ENCODE measurements around the gene KIF2C. TPM values are rescaled to one million over a fixed set of nuclear protein-coding genes. Genes with fewer than 3 reads are reported as not detected.

The KIF2C gene
- total and polyA plus RNA-seq, 9 of the 15 experiments (the other 6 are each of a cell fraction or from before 2014, with no cell fraction given) = 84.9 to 226 (median 169) TPM

- TF ChIP-seq CREM (IDR thresholded peaks at IDR 0.05; ENCODE audit: low read depth) (peak; percentile 79), PREB (CRISPR knock-in tag; IDR thresholded peaks at IDR 0.05) (no peak; the same call in 1 of the 2 replicates), TEAD1 (CRISPR knock-in tag; IDR thresholded peaks at IDR 0.05) (peak; percentile 95 to 99; a peak in 3 of 4 replicates), HDAC1 (IDR thresholded peaks at IDR 0.05) (peak; percentile 24 to 84), CBX1 (IDR thresholded peaks at IDR 0.05; ENCODE audit: low read depth) (peak; percentile 100), KLF1 (tag; IDR thresholded peaks at IDR 0.05) (peak; percentile 85), ZFPM2 (CRISPR knock-in tag; IDR thresholded peaks at IDR 0.05) (peak; percentile 99), ZNF277 (CRISPR knock-in tag; IDR thresholded peaks at IDR 0.05; ENCODE audit: borderline replicate concordance) (no peak; the same call in 1 of the 2 replicates), ZZZ3 (IDR thresholded peaks at IDR 0.05) (peak; percentile 14; the same call in 1 of the 2 replicates), ZNF197 (CRISPR knock-in tag; IDR thresholded peaks at IDR 0.05; ENCODE audit: low read depth) (peak; percentile 95), FOXK2 (conservative IDR thresholded peaks at IDR 0.05 in 1 of 2, IDR thresholded peaks at IDR 0.05 in 1 of 2; ENCODE audit: low read depth in 2 of 2) (peak; percentile 86 to 92), PRMT5 (CRISPR knock-in tag; IDR thresholded peaks at IDR 0.05) (no peak), YBX1 (IDR thresholded peaks at IDR 0.05) (no peak), CHD1 (IDR thresholded peaks at IDR 0.05; ENCODE audit: low read length) (no peak), EWSR1 (IDR thresholded peaks at IDR 0.05; ENCODE audit: borderline replicate concordance, low read depth, partially characterized antibody) (peak; percentile 99), HNRNPL (IDR thresholded peaks at IDR 0.05; ENCODE audit: low read depth, low read length) (peak; percentile 99), SAP30 (IDR thresholded peaks at IDR 0.05; ENCODE audit: borderline replicate concordance, insufficient read depth, low read depth, low read length, poor library complexity, severe bottlenecking) (no peak), PTBP1 (IDR thresholded peaks at IDR 0.05; ENCODE audit: low read depth, low read length) (peak; percentile 99), ZC3H11A (IDR thresholded peaks at IDR 0.05; ENCODE audit: low read depth, low read length) (no peak; the same call in none of the 2 replicates), MECOM (CRISPR knock-in tag; IDR thresholded peaks at IDR 0.05) (peak; percentile 91), NFIC (IDR thresholded peaks at IDR 0.05) (peak; percentile 94), ZNF175 (CRISPR knock-in tag; IDR thresholded peaks at IDR 0.05; ENCODE audit: low read depth) (peak; percentile 97)
These were observed 17.9 kb upstream of the KIF2C start (continued) for GRCh38 chr1:44721485-44722361.

Data from K562 (cell line).